Ectodermal cell (in vitro differentiated cells): ENCODE data around the gene FNIP1.
"Not testable (repeated sequence)": the region's sequence is repeated elsewhere in the genome, so short reads cannot be mapped to it uniquely, and the experiment has no call there.

Source experiments
- H3K27ac ChIP-seq: 2 replicates; pipeline ENCODE4 v1.7.0; 2013; ENCODE audit warnings: mild to moderate bottlenecking, low read depth, low read length; ENCODE audit not compliant: insufficient read depth, poor library complexity, severe bottlenecking
- H3K27me3 ChIP-seq: 2 replicates; pipeline ENCODE4 v1.7.0; 2013; ENCODE audit warnings: mild to moderate bottlenecking, low read length; ENCODE audit not compliant: insufficient read depth, control insufficient read depth, poor library complexity, severe bottlenecking
- H3K36me3 ChIP-seq: one replicate; pipeline ENCODE4 v1.7.0; 2013; ENCODE audit warnings: low read length; ENCODE audit not compliant: control insufficient read depth, insufficient read depth
- H3K4me1 ChIP-seq: one replicate; pipeline ENCODE4 v1.7.0; 2013; ENCODE audit warnings: low read length; ENCODE audit not compliant: control insufficient read depth, insufficient read depth
- H3K4me3 ChIP-seq: 2 replicates; pipeline ENCODE4 v1.7.0; 2013; ENCODE audit warnings: low read depth, low read length, control low read depth; ENCODE audit not compliant: insufficient read depth
- H3K9me3 ChIP-seq: 2 replicates; pipeline ENCODE4 v1.7.0; 2013; ENCODE audit warnings: mild to moderate bottlenecking, low read length, moderate library complexity; ENCODE audit not compliant: control insufficient read depth
- WGBS, 2 experiments: methylation state at CpG; one replicate each; pipeline ENCODE4 v1.1.7; 2013; ENCODE audit warnings: missing lambda C conversion rate in 2 of 2; 5-methylcytosine and 5-hydroxymethylcytosine counted together

The FNIP1 gene

GRCh38 chr5:131593436-131593835 lies 203.4 kb downstream of the FNIP1 start:
- not testable (repeated sequence) for H3K27me3 ChIP-seq, H3K36me3 ChIP-seq, H3K4me3 ChIP-seq, H3K9me3 ChIP-seq, H3K27ac ChIP-seq, H3K4me1 ChIP-seq
- WGBS, 2 experiments: 93 to 95% methylated on average over 2 of the region's 2 CpGs
